ENCODE data around the gene RALY.

Gene RALY

GRCh38 chr20:33971147-33971975 is 22.4 kb upstream of the RALY start:
- Histone ChIP-seq H3K27me3 (ENCODE audit: insufficient read depth, low read length, poor library complexity, severe bottlenecking) (no peaks in the 10 kb centered on the region), H3K4me1 (ENCODE audit: insufficient read depth, low read length, poor library complexity, severe bottlenecking) (no peaks in the 10 kb centered on the region), H3K4me2 (ENCODE audit: low read depth, low read length, poor library complexity, severe bottlenecking) (no peak overlapping the region), H3K4me3 (ENCODE audit: low read length, poor library complexity, severe bottlenecking) (no peak overlapping the region), H3K9ac (ENCODE audit: low read depth, low read length, poor library complexity, severe bottlenecking) (no peak overlapping the region), H3K9me2 (replicated peaks; ENCODE audit: low read depth, low read length) (no peaks in the 10 kb centered on the region), H3F3A (ENCODE audit: low read depth) (no peaks in the 10 kb centered on the region), H4K20me1 (ENCODE audit: insufficient read depth, low read length, poor library complexity, severe bottlenecking) (no peaks in the 10 kb centered on the region), H2AFZ (ENCODE audit: low read length) (no peak overlapping the region), H3K9me3 (ENCODE audit: insufficient read depth, low read depth, low read length) (no peaks in the 10 kb centered on the region), H3K36me3 (ENCODE audit: insufficient read depth, low read length) (no peaks in the 10 kb centered on the region), H3K79me2 (ENCODE audit: insufficient read depth, low read length) (no peaks in the 10 kb centered on the region)
- TF ChIP-seq CTCF (conservative IDR thresholded peaks at IDR 0.05; ENCODE audit: low read length) (no peak), EZH2phosphoT487 (IDR thresholded peaks at IDR 0.05; ENCODE audit: borderline replicate concordance) (no peak)

- Histone ChIP-seq H3K36me3 (ENCODE audit: insufficient read depth, low read length) (no peaks in the 10 kb centered on the region), H3K9ac (ENCODE audit: low read depth, low read length, poor library complexity, severe bottlenecking) (no peak overlapping the region), H2AFZ (ENCODE audit: low read length) (no peak overlapping the region), H3K4me1 (ENCODE audit: insufficient read depth, low read length, poor library complexity, severe bottlenecking) (no peaks in the 10 kb centered on the region), H3K79me2 (ENCODE audit: insufficient read depth, low read length) (no peaks in the 10 kb centered on the region), H4K20me1 (ENCODE audit: insufficient read depth, low read length, poor library complexity, severe bottlenecking) (no peaks in the 10 kb centered on the region), H3K4me2 (ENCODE audit: low read depth, low read length, poor library complexity, severe bottlenecking) (no peak overlapping the region), H3K4me3 (ENCODE audit: low read length, poor library complexity, severe bottlenecking) (no peak overlapping the region), H3K9me3 (ENCODE audit: insufficient read depth, low read depth, low read length) (no peaks in the 10 kb centered on the region), H3F3A (ENCODE audit: low read depth) (no peaks in the 10 kb centered on the region), H3K27me3 (ENCODE audit: insufficient read depth, low read length, poor library complexity, severe bottlenecking) (no peaks in the 10 kb centered on the region), H3K9me2 (replicated peaks; ENCODE audit: low read depth, low read length) (no peaks in the 10 kb centered on the region)
- TF ChIP-seq EZH2phosphoT487 (IDR thresholded peaks at IDR 0.05; ENCODE audit: borderline replicate concordance): no peak
- no peak for TF ChIP-seq CTCF (conservative IDR thresholded peaks at IDR 0.05; ENCODE audit: low read length)
Measured at GRCh38 chr20:33976959-33977358, 16.8 kb upstream of the RALY start.

GRCh38 chr20:33977535-33977934 is 16.2 kb upstream of the RALY start:
- Histone ChIP-seq H3K9me2 (replicated peaks; ENCODE audit: low read depth, low read length) (no peaks in the 10 kb centered on the region), H3K9me3 (ENCODE audit: insufficient read depth, low read depth, low read length) (no peaks in the 10 kb centered on the region), H3K4me1 (ENCODE audit: insufficient read depth, low read length, poor library complexity, severe bottlenecking) (no peaks in the 10 kb centered on the region), H3K9ac (ENCODE audit: low read depth, low read length, poor library complexity, severe bottlenecking) (no peak overlapping the region), H3F3A (ENCODE audit: low read depth) (no peaks in the 10 kb centered on the region), H3K79me2 (ENCODE audit: insufficient read depth, low read length) (no peaks in the 10 kb centered on the region), H3K36me3 (ENCODE audit: insufficient read depth, low read length) (no peaks in the 10 kb centered on the region), H3K27me3 (ENCODE audit: insufficient read depth, low read length, poor library complexity, severe bottlenecking) (no peaks in the 10 kb centered on the region), H2AFZ (ENCODE audit: low read length) (no peak overlapping the region), H3K4me3 (ENCODE audit: low read length, poor library complexity, severe bottlenecking) (no peak overlapping the region), H4K20me1 (ENCODE audit: insufficient read depth, low read length, poor library complexity, severe bottlenecking) (no peaks in the 10 kb centered on the region), H3K4me2 (ENCODE audit: low read depth, low read length, poor library complexity, severe bottlenecking) (no peak overlapping the region)
- no peak for TF ChIP-seq CTCF (conservative IDR thresholded peaks at IDR 0.05; ENCODE audit: low read length)
- no peak for TF ChIP-seq EZH2phosphoT487 (IDR thresholded peaks at IDR 0.05; ENCODE audit: borderline replicate concordance)

Data from Loucy (cell line).